Left forelimb (tissue), 1 donor: Measurements from ENCODE around the gene PXDC1.

ENCODE experiments used
- DNase-seq: peaks from one replicate; pipeline ENCODE4 v3.0.0-alpha.2; 2018; ENCODE audit warnings: low spot score

Gene PXDC1

GRCh38 chr6:3746696-3747095, 4.8 kb downstream of the PXDC1 start:
- peak; percentile 33 for DNase-seq

DNA sequence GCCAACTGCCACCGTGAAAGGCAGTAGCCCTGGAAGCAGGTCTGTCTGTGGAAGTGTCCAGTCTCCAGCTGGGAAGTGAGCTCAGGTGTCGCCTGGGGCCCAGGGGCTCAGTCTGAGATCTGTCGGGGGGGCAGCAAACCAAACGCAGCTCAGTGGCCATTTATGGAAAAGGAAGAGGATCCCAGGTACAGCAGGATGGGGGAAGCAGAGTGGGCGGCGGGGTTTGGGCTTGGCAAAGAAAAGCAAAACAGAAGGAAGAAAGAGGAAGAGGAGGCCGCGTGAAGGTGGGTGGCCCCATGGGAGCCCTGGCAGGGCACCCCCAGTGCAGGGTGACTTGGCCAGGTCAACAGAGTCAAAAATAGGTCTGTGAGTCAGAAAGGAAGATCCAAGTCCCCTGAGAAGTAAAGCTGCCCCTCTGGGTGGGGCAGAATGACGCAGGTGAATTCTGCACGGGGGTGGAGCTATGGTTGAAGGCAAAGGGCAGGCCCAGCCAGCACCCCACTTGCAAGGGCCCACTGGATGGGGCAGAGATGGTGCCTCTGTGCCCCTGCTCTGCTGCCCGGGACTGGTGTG, 5.3 kb downstream of the PXDC1 start:
- DNase-seq: no peak

DNA sequence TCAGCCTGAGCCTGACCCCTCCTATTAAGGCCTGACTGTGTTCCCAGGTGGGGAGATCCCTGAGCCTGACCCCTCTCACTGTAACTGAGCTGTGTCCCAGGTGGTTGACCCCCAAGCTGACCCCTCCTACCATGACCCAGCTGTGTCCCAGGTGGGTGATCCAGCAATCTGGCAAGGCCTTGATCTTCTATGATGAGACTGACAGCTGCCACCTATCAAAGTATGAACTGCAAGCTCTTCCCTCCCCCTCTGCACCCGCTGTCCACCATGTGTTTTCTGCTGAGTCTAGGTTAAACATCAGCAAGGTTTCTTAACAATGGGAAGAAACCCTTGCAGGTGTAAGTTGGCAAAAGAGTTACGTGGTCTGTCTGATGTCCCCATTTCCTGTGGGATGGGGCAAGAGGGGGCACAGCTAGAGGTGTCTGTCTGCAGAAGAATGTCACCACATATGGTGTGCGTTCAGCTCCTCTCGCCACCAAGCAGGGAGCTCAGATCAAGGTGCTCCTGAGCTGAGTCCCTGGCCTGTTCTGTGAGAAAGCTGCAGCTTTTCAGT, 5.9 kb downstream of the PXDC1 start:
- peak; percentile 25 for DNase-seq

DNA sequence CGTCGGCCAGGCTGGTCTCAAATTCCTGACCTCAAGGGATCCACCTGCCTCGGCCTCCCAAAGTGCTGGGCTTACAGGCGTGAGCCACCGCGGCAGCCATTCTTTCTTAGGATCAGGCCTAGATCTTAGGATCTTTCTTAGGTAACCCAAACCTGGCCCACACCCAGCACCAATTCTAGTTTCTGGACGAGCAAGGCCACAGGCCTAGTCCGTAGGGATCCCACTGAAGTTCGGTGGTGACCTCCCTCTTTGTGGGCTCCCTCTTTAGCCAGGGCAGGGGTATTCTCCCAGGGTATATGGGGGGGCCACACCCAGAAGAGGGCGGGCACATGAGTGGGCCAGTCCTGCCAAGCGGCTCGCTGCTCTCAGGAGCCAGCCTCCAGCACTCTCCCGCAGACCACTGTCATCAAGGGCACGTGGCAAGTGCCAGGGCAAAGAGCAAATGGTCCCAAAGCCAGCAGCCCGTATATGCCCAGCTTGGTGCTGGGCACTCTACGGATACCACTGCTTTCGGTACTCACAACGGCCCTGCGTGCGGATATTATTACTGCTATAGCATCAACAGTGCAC, 6.5 kb downstream of the PXDC1 start:
- DNase-seq: no peak

DNA sequence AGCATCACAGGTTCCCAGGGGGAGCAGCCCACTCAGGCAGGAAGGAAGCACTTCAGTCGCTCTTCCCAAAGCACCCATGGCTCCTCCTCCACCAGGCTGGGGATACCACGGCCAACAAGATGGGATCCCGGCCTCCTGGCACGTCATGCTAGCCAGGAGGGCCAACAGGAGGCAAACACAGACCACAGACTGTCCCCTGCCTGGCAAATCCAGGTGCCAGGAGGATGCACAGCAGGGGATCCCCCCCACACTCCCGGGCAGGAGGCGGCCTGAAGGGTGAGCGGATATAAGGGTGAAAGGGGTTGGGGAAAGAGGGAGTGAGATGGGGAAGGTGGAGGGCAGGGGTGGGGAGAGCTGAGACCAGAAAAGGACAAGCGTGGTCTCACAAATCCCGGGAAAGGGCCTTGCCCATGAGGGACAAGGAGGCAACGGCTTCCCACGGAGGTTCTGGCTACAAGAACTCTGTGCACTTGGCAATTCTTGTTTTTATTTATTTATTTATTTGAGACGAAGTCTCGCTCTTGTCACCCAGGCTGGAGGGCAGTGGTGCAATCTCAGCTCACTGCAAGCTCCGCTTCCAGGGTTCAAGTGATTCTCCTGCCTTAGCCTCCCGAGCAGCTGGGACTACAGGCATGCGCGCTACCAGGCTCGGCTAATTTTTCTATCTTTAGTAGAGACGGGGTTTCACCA, 7.2 kb downstream of the PXDC1 start:
- DNase-seq: peak; percentile 40

GRCh38 chr6:3743541-3743940, 8.0 kb downstream of the PXDC1 start:
- DNase-seq: no peak

- peak; percentile 90 for DNase-seq
Measured at GRCh38 chr6:3742426-3743344, 8.8 kb downstream of the PXDC1 start.

DNA sequence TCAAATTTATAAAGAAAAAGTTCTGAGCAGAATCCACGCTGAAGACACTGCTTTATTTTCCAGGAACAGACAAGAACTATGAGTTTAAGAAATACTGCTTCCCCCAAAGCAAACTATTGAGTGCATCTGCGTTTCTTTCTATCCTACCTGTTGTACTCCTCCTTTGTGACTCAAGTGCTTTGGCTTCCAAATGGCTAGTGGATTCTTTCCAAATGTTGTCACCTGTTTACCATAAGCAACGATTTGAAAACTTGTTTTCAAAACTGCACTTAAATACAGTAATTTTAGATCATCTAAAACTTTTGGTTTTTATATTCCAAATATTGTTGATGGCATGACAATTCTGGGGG, 9.5 kb downstream of the PXDC1 start:
- DNase-seq: no peak

DNA sequence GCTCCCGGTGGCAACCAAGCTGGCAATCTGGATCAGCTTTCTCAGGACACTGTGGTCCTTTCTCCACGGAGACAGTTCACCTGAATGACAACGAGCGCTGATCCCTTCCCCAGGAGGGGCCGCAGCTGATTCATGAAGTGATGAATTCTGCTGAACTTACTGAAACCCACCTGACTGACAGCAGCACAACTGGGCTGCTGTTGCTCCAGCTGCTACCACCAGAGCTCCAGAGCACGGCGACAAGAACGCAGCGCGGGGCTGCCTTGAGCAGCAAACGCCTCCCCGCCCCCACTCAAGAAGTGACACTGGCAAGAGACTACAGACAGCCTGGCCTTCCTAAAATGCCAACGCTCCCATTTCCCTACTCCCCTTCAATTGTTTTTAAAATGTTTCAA, 10.0 kb downstream of the PXDC1 start:
- no peak for DNase-seq

GRCh38 chr6:3740551-3741476, 10.7 kb downstream of the PXDC1 start:
- DNase-seq: no peak

GRCh38 chr6:3739311-3739897, 12.1 kb downstream of the PXDC1 start:
- DNase-seq: peak; percentile 53

DNA sequence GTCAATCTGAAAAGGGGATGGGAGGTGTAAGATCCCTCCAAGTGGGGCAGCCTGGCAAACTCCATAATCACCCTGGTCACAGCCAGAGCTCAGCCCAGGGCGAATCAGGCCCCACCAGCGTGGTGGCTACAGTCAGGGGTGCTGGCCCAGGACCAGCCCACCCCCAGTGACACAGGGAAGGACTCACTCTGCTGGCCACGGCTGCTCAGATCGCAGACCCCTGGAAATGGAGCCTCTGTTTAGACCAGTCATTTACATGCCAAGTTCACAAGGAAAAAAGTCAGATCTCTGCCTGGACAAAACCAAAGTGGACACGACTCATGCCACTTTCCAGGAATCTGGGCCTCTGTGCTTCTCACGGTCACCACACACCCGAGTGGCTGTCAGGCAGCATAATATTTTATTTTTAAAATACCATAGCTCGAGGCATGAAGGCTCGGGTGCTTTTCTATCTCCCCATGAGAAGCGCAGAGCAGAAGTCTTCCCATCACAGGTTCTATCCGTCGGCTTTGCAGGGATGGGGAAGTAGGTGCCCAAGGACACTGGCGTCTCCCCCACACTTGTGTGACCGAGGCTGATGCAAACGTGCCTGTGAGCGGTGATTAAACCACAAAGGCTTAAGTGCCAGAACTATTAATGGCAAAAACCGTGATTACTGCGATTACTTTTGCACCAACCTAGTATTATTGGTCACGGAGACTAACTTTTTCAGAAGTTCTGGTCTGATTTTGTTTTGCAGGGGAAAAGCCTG, 13.0 kb downstream of the PXDC1 start:
- DNase-seq: peak; percentile 45

- no peak for DNase-seq
Measured at GRCh38 chr6:3737831-3738210, 13.7 kb downstream of the PXDC1 start.

DNA sequence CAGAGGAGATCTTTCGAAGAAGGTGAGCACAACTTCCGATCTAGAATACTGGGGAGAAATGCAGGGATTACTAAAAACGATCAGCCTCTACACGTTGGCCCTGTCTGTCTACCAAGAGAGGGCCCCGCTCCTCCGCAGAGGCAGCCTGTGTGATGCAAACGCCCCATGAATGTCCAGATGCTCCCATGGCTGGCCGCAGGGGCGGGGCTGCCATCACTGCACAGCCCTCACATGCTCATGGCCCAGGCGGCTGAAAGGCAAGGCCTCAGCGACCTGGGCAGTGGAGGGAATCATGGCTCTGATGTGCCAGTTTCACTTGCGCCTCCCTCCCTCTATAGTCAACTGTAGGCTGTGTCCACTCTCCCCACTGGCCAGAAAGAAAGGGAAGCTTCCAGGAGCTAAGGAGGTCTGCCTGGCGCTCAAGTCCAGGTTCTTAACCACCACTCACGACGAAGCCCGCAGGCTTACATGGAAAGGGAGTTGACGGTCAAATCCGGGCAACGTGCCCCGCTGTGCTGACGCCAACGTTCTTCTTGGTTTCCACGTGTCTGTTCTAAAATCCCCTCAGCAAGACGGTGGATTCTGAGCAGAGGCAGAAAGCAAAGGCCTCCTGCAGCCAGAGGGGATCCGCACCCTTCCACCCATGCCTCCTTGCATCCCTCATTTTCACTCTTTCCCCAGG, 14.2 kb downstream of the PXDC1 start:
- DNase-seq: no peak

GRCh38 chr6:3735029-3735605, 16.4 kb downstream of the PXDC1 start:
- DNase-seq: no peak

DNA sequence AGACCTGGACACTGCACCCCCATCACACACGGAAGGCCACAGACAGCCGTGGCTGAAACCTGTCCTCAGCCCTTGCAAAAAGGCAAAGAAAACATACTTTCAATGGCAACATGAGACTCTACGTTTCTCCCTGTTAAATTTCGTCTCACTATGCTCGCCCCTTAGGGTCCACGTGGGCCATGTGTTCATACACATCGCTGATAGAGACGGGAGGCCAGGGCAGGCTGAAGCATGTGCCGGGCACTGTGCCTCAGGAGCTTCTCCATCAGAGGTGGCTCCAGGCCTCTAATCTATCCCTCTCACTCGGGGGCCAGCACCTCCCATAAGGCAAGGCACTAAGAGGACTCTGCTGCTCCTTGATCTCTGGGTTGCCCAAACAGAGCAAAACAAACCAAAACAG, 17.5 kb downstream of the PXDC1 start:
- DNase-seq: no peak

DNA sequence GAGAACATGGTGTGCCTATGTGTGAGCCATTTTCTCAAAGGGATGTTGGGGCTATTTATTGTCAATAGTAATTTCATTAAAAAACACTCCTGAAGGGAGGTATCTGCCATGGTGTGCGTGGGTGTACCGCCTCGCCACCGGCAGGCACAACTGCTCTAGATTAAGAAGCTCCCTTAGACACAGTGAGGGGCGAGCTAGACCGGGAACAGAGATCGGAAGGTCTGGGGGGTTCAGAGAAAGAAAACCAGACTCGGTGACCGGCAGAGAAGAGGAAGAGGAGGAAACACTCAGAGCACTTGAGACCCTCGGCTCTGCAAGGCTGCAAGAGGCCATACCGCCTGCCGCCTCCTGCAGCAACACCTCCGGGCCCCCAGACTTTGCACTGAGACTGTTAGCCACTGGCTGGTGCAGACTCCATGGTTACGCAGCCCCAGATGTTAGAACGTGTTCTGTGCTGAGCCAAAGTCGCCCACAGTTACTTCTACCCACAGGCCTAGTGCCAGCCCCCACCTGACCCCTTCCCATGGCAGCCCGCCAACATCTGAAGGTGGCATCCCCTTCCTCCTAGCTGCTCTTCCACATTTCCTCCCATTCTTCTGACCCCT, 18.1 kb downstream of the PXDC1 start:
- DNase-seq: no peak

GRCh38 chr6:3732345-3733141, 19.0 kb downstream of the PXDC1 start:
- DNase-seq: no peak
